Fibroblast of villous mesenchyme (primary cell): Measurements from ENCODE around the gene LRRC25. TPM values are rescaled to one million over a fixed set of nuclear protein-coding genes. Genes with fewer than 3 reads are reported as not detected.

ENCODE experiments used
- DNase-seq: peaks from one replicate; pipeline ENCODE4 v3.0.0-alpha.2; 2010; ENCODE audit warnings: low read depth
- H3K4me3 ChIP-seq: 2 replicates; pipeline ENCODE4 v1.5.1; 2011; ENCODE audit warnings: low read depth, mild to moderate bottlenecking, low read length
- CTCF ChIP-seq: IDR thresholded peaks from 2 replicates; pipeline ENCODE4 v1.5.1; 2012; ENCODE audit warnings: low read depth, mild to moderate bottlenecking, low read length; ENCODE audit not compliant: insufficient read depth
- total RNA-seq: library from RNA; depleted of rRNA; stranded (reverse); fragments of >200 nt; gene quantifications from 2 replicates; pipeline ENCODE4 v1.2.3, GENCODE V29; 2012

The LRRC25 gene
- total RNA-seq, 1 donor, result under 0.01 TPM

GRCh38 chr19:18423258-18424020 is 26.0 kb upstream of the LRRC25 start:
- no peak for DNase-seq
- no peak for TF ChIP-seq CTCF
- H3K4me3 ChIP-seq, result no peak overlapping the region

DNA sequence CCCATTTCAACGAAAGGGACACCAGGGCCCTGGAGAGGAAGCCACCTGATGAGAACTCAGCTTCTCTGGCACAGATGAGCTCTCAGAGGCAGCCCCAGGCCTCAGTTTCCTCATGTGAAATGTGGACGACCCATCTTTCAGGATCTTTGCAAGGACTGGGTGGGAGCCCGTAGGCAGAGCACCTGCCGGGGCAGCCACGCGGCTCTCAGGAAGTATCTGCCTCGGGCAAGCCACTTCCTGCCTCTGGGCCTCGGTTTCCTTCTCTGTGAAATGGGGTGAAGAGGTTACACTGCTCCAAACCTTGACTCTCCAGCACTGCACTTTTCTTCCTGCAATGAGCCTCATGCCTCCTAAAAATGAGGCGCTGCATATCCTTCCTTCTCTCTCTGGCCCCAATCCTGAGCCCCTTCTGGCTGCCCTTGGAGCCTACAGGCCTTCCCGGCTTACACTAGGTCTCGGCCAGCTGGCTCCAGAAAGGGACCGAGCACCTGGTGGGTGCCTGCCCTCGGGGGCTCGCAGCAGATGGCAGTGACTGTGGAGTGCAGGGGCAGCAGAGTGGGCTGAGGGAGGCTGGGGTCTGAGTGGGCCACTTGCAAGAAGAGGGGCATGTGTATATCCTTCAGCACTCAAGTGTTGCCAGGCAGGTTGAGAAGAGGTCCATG is 25.2 kb upstream of the LRRC25 start:
- TF ChIP-seq CTCF, result no peak
- DNase-seq, result no peak
- H3K4me3 ChIP-seq, result no peak overlapping the region

DNA sequence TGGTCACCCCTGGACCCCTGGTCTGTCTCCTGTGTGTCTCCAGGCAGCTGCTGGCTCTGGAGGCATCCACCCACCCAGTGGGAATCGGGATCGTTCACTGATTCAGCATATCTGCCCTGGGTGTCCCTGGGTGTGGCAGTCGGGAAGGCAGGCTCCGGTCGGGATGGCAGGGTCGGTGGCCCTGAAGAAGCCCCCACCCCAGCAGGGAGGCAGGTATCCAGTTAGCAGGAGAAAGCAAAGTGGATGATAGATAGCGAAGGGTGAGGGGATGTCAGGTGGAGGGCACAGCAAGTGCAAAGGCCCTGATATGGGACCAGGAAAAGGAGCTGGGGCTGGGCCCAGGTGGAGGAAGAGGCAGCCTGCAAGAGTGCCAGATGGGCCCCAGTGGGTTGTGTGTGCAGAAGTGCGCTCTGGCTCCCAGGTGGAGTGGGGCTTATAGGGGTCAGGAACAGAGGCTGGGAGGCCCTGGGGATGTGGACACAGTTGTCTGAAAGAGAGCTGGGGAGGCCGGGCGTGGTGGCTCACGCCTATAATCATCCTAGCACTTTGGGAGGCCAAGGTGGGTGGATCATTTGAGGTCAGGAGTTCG is 24.0 kb upstream of the LRRC25 start:
- TF ChIP-seq CTCF, result no peak
- DNase-seq, result no peak
- peak overlapping the region; percentile 74 for H3K4me3 ChIP-seq

DNA sequence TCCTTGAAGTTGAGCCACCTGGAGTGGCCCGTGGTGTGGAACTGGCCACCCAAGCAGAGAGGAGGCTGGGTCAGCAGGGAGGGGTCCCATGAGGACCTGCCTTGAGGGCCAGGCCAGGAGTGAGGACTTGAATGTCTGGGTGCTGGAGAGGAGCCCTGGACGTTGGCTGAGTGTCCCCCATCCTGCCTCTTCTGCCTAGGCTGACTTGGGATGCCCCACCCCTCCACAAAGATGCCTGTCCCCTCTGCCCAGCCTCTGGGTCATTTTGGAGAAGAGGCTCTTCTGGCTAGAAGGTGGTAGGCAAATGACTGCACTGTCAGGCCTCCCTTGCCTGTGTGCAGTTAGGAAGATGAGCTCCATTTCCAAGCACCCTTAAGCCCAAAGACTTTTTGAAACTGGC is 23.5 kb upstream of the LRRC25 start:
- no peak for DNase-seq
- TF ChIP-seq CTCF, result no peak
- H3K4me3 ChIP-seq, result peak overlapping the region; percentile 74

DNA sequence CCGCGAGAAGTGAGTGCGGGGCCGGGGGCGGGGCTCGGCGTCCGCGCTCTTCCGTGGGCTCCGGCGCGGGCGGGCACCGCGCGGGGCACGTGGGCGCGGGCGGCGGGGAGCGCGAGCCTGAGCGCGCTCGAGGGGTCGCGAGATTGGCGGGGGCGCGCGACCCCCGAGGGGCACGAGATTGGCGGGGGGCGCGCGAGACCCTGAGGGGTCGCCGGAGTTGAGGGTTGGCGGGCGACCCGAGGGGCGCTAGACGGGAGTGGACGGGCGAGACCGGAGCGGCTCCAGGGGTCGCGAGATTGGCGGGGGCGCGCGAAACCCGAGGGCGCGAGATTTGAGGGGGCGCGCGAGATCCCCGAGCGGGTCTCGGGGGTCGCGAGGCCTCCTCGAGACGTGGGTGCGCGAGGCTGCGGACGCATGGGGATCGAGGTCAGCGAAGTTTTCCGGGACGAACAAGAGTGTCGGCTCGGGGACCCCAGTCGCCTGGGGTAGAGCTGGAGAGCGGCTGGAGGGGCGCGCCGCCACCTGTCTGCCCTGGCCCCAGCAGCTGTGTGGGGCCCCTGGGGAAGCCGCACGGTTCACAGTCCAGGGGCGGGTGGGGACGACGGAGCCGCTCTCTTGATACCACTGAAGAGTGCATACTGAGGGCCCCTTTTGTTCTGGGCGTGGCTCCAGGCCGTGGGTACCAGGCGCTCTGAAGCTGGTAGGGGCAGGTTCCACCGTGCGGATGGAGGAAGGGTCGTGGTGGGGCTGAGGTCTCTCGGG is 22.5 kb upstream of the LRRC25 start:
- peak overlapping the region; percentile 74 for H3K4me3 ChIP-seq
- no peak for DNase-seq

More for the DNA sequence above, 22.5 kb upstream of the LRRC25 start:
- TF ChIP-seq CTCF, result no peak
